SK-N-SH treated with all-trans-retinoic acid at 6 μM for 48 hours (cell line): ENCODE measurements around the gene INPP5J.

Experiments
- ATAC-seq: fragments of 200-7000 bp; cut with Tn5 transposase; 3 replicates; pipeline ENCODE4 v1.9.1; 2020; ENCODE audit warnings: mild to moderate bottlenecking, moderate library complexity
- ARNTL ChIP-seq: fragments of 450-650 bp; formaldehyde crosslinking; IDR thresholded peaks from 2 replicates; pipeline ENCODE4 v1.5.0; 2020; ENCODE audit warnings: low read depth, mild to moderate bottlenecking, moderate library complexity, borderline replicate concordance
- BACH2 ChIP-seq: fragments of 250-450 bp; sonication (Bioruptor Pico); IDR thresholded peaks from 2 replicates; pipeline ENCODE4 v1.9.0; 2021; ENCODE audit warnings: mild to moderate bottlenecking, borderline replicate concordance
- CSDC2 ChIP-seq: fragments of 250-450 bp; sonication (Bioruptor Pico); IDR thresholded peaks from 2 replicates; pipeline ENCODE4 v1.5.0; 2020; ENCODE audit warnings: mild to moderate bottlenecking, moderate library complexity
- CSRNP3 ChIP-seq: fragments of 250-450 bp; sonication (Bioruptor Pico); IDR thresholded peaks from 2 replicates; pipeline ENCODE4 v1.5.1; 2021; ENCODE audit warnings: mild to moderate bottlenecking, moderate library complexity
- ESRRG ChIP-seq: fragments of 250-450 bp; sonication (Bioruptor Pico); IDR thresholded peaks from 2 replicates; pipeline ENCODE4 v1.6.1; 2021; ENCODE audit warnings: mild to moderate bottlenecking
- ISL1 ChIP-seq: fragments of 250-450 bp; sonication (Bioruptor Pico); IDR thresholded peaks from 2 replicates; pipeline ENCODE4 v2.1.2; 2022; ENCODE audit warnings: mild to moderate bottlenecking, moderate library complexity
- POU6F1 ChIP-seq: fragments of 250-450 bp; sonication (Bioruptor Pico); IDR thresholded peaks from 2 replicates; pipeline ENCODE4 v1.8.0; 2021; ENCODE audit warnings: low read depth, mild to moderate bottlenecking, moderate library complexity, borderline replicate concordance
- PPARA ChIP-seq: fragments of 250-450 bp; sonication (Bioruptor Pico); IDR thresholded peaks from 2 replicates; pipeline ENCODE4 v1.5.0; 2020; ENCODE audit warnings: mild to moderate bottlenecking, borderline replicate concordance
- RARB ChIP-seq: fragments of 250-450 bp; sonication (Bioruptor Pico); IDR thresholded peaks from 2 replicates; pipeline ENCODE4 v1.8.0; 2021; ENCODE audit warnings: mild to moderate bottlenecking, moderate library complexity
- SNAI2 ChIP-seq: fragments of 250-450 bp; sonication (Bioruptor Pico); IDR thresholded peaks from 2 replicates; pipeline ENCODE4 v1.5.0; 2020; ENCODE audit warnings: mild to moderate bottlenecking, moderate library complexity
- ZC3H10 ChIP-seq: fragments of 250-450 bp; sonication (Bioruptor Pico); IDR thresholded peaks from 2 replicates; pipeline ENCODE4 v1.5.1; 2021; ENCODE audit warnings: mild to moderate bottlenecking, moderate library complexity
- ZFP3 ChIP-seq: fragments of 250-450 bp; sonication (Bioruptor Pico); IDR thresholded peaks from 2 replicates; pipeline ENCODE4 v1.5.0; 2020; ENCODE audit warnings: mild to moderate bottlenecking, moderate library complexity
- ZFP30 ChIP-seq: fragments of 450-650 bp; formaldehyde crosslinking; IDR thresholded peaks from 2 replicates; pipeline ENCODE4 v1.5.0; 2022; ENCODE audit warnings: mild to moderate bottlenecking, moderate library complexity
- ZNF565 ChIP-seq: fragments of 450-650 bp; formaldehyde crosslinking; conservative IDR thresholded peaks from 2 replicates; pipeline ENCODE4 v1.5.0; 2020; ENCODE audit warnings: low read depth, mild to moderate bottlenecking, moderate library complexity
- ZNF70 ChIP-seq: fragments of 450-650 bp; formaldehyde crosslinking; IDR thresholded peaks from 2 replicates; pipeline ENCODE4 v1.5.0; 2020; ENCODE audit warnings: mild to moderate bottlenecking, moderate library complexity
- ZNF8 ChIP-seq: fragments of 450-650 bp; formaldehyde crosslinking; IDR thresholded peaks from 2 replicates; pipeline ENCODE4 v1.5.0; 2020; ENCODE audit warnings: mild to moderate bottlenecking, moderate library complexity
- TF ChIP-seq, protein P1 (sequence below): fragments of 250-450 bp; sonication (Bioruptor Pico); IDR thresholded peaks from 2 replicates; pipeline ENCODE4 v1.5.1; 2020; ENCODE audit warnings: low read depth, mild to moderate bottlenecking, moderate library complexity
- TF ChIP-seq, protein P2 (sequence below): fragments of 250-450 bp; sonication (Bioruptor Pico); IDR thresholded peaks from 2 replicates; pipeline ENCODE4 v1.5.0; 2020; ENCODE audit warnings: mild to moderate bottlenecking, moderate library complexity

Gene INPP5J

DNA sequence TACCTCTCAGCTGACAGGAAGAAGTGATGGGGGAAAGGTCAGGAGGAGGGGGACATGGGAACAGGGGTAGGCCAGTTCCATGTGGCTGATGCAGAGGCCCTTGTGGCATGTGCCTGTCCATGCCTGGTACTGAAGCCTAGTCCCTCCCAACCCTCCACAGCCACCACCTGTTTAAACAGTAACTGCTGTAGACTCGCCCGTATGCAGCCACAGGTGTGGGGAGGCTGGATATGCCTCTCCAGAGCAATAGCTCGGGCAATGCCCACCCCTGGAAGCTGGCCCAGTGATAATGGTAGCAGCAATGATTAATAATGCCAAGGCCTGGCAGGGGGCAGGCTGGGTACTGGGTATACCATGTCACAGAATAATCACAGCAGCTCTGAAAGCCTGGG is 39.4 kb upstream of the INPP5J start:
- no peak for ATAC-seq
- no peak for TF ChIP-seq CSRNP3 (CRISPR knock-in tag)
- no peak for TF ChIP-seq ZFP30 (CRISPR knock-in tag)
- TF ChIP-seq ZNF8 = no peak
- TF ChIP-seq ZNF565 (CRISPR knock-in tag) = no peak
- TF ChIP-seq BACH2 = no peak
- TF ChIP-seq ARNTL (CRISPR knock-in tag) = no peak
- TF ChIP-seq ZFP3 (CRISPR knock-in tag) = no peak
- no peak for TF ChIP-seq POU6F1
- no peak for TF ChIP-seq ESRRG (CRISPR knock-in tag)
- TF ChIP-seq, protein P1, sequence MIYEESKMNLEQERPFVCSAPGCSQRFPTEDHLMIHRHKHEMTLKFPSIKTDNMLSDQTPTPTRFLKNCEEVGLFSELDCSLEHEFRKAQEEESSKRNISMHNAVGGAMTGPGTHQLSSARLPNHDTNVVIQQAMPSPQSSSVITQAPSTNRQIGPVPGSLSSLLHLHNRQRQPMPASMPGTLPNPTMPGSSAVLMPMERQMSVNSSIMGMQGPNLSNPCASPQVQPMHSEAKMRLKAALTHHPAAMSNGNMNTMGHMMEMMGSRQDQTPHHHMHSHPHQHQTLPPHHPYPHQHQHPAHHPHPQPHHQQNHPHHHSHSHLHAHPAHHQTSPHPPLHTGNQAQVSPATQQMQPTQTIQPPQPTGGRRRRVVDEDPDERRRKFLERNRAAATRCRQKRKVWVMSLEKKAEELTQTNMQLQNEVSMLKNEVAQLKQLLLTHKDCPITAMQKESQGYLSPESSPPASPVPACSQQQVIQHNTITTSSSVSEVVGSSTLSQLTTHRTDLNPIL = no peak
- TF ChIP-seq SNAI2 (CRISPR knock-in tag) = no peak
- TF ChIP-seq, protein P2, sequence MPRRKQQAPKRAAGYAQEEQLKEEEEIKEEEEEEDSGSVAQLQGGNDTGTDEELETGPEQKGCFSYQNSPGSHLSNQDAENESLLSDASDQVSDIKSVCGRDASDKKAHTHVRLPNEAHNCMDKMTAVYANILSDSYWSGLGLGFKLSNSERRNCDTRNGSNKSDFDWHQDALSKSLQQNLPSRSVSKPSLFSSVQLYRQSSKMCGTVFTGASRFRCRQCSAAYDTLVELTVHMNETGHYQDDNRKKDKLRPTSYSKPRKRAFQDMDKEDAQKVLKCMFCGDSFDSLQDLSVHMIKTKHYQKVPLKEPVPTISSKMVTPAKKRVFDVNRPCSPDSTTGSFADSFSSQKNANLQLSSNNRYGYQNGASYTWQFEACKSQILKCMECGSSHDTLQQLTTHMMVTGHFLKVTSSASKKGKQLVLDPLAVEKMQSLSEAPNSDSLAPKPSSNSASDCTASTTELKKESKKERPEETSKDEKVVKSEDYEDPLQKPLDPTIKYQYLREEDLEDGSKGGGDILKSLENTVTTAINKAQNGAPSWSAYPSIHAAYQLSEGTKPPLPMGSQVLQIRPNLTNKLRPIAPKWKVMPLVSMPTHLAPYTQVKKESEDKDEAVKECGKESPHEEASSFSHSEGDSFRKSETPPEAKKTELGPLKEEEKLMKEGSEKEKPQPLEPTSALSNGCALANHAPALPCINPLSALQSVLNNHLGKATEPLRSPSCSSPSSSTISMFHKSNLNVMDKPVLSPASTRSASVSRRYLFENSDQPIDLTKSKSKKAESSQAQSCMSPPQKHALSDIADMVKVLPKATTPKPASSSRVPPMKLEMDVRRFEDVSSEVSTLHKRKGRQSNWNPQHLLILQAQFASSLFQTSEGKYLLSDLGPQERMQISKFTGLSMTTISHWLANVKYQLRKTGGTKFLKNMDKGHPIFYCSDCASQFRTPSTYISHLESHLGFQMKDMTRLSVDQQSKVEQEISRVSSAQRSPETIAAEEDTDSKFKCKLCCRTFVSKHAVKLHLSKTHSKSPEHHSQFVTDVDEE (CRISPR knock-in tag) = no peak
- TF ChIP-seq ISL1 (CRISPR knock-in tag) = no peak

DNA sequence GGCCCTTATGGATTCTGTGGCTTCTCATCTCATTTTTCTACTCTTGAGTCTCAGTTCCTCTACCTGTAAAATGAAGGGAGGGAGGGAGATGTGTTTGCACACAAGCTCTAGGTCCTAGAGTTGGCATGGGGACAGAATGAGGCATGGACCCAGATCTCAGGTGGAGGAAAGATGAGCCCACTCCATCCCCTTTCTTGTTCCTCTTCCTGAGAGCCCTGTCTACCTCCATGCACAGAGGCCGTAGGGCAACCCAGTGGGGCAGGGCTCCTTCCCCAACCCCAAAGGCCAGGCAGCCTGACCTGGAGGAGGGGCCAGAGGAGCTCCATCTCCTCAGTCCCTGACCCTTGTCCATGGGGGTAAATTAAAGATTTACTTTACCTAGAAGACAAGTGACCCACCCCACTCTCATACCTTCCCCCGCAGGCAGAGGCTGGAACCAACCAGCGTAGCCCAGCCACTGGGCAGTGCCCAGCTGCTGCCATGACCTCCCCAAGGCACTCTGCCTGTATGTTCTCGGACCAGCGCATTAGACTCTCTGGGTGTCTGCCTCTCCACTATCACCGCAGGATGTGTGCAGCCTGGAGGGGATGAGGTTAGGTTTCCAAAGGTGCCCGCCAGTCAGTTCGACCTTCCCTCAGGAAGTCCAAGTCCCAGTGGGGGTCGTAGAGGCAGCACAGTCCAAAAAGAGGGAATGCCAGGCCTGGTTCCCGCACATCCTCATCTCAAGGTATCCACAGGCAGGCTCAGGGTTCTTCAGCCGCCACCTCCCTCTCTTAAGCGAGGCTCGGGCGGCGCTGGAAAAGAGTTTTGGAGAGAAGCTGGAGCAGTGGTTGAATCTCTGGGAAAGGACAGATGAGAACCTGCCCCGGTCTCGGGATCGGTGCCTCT is 38.6 kb upstream of the INPP5J start:
- ATAC-seq = peak; percentile 2
- no peak for TF ChIP-seq ZC3H10 (CRISPR knock-in tag)
- no peak for TF ChIP-seq CSDC2 (CRISPR knock-in tag)

DNA sequence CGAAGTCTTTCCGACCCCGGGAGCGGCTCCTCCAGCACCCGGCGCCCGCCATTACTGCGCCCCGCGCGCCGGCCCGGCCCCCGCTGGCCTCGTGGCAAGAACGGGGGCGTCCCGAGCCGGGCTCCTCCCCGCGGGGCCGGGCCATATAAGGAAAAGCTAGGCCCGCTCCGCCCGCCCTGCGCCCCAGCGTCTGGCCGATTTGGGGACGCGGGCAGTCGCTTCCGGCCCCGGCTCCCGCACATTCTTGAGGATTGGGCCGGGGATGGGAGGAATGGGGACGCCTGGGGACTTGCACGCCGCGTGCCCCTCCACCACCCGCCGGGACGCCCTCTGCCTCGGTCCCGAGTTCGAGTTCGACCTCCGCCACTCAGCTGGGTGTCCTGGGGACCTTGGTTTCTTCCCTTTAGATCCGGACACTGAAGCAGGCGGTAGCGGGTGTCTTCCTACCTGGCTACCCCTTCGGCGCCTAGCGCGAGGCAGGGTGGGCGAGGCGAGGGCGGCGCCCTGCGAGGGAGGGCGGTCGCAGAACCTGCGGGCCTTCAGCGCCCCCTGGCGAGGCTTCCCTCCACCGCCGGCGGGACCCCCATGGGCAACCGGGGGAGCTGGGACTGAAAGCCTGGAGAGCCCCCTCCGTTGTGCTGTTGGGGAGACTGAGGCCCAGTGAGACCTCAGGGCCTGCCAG is 37.8 kb upstream of the INPP5J start:
- no peak for TF ChIP-seq PPARA
- TF ChIP-seq ZNF565 (CRISPR knock-in tag) = no peak
- TF ChIP-seq RARB (CRISPR knock-in tag) = no peak
- no peak for TF ChIP-seq ARNTL (CRISPR knock-in tag)
- no peak for TF ChIP-seq POU6F1
- TF ChIP-seq ZNF70 (CRISPR knock-in tag) = no peak
- no peak for TF ChIP-seq CSRNP3 (CRISPR knock-in tag)
- TF ChIP-seq BACH2 = no peak
- TF ChIP-seq, all 23 proteins: peak for 0
- ATAC-seq = peak; percentile 81
